Right renal pelvis (tissue), 4 donors: Measurements from ENCODE around the gene FAM131B. TPM values are rescaled to one million over a fixed set of nuclear protein-coding genes. Genes with fewer than 3 reads are reported as not detected.

Experiments
- DNase-seq, 4 donors: peaks; one replicate each; pipeline ENCODE4 v3.0.0-alpha.2; 2013; ENCODE audit warnings: low read depth in 4 of 4, low spot score in 3 of 4, missing footprints in 1 of 4
- polyA plus RNA-seq, 4 donors: library from polyadenylated mRNA; unstranded; fragments of 120-200 nt; gene quantifications; one replicate each; pipeline ENCODE4 v1.2.1, GENCODE V29; 2013; ENCODE audit not compliant: insufficient read length in 4 of 4

FAM131B gene
- polyA plus RNA-seq, 4 donors = 2.1 to 3.0 (median 2.5) TPM

DNA sequence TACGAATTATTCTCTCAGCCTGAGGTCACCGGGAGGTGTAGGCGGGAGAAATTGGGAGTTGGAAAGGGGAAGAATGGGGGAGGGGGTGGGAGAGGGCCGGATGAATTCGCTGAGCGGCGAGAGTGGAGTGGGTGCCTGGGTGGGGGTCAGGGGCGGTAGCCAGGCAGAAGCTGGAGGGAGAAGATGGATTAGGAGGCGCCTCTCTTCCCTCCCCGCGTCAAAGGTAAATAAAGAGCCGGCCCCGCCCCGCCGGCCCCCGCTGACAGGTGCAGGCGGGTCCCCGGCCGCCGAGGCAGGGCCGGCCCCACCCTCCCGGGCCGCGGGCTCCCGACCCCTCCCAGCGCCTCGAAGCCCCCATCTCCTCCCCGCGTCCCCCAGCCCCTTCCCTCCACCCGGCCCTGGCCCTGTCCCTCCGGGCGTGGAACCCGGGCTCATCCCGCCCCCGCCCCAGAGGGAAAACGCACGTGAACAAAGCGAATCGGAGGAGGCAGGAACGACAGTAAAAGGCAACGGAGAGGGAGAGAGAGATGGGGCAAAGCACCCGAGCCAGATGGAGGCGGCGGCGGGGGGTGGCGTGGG, 872 bp downstream of the FAM131B start:
- no peak for DNase-seq

DNA sequence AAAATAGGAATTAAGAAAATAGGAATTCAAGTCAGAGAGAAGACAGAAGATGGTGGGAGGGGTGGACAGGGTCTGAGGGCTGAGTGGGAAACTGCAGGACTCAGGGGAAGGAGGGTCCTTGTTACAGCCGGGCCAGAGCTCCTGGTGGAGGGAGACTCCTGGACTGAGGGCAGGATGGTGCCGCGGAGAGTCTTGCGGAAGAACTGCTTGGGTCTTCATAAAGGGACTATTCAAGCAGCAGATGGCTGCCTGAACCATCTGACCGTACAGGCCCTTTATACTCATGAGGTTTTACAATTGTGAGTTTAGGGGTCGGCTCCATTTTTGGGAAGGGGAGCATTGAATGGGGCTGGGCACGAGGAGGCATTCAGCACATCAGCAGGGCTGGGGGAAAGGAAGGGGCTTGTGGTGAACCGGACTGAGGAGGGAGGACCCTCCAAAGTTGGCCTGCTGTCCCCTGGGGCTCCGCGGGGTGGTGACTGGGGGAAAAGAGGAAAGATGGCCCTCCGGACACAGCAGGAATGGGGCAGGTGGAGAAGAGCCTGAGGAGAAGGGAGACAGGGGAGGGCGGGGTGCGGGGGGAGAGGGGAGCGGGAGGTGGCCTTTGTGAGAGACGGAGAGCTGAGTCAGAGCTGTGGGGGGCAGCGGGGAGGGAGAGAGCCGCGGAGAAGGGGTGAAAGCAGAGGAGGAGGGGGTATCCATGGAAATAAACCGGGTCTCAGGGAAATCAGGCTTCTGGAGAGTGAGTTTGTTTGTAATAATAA, 1.5 kb downstream of the FAM131B start:
- DNase-seq = no peak

DNA sequence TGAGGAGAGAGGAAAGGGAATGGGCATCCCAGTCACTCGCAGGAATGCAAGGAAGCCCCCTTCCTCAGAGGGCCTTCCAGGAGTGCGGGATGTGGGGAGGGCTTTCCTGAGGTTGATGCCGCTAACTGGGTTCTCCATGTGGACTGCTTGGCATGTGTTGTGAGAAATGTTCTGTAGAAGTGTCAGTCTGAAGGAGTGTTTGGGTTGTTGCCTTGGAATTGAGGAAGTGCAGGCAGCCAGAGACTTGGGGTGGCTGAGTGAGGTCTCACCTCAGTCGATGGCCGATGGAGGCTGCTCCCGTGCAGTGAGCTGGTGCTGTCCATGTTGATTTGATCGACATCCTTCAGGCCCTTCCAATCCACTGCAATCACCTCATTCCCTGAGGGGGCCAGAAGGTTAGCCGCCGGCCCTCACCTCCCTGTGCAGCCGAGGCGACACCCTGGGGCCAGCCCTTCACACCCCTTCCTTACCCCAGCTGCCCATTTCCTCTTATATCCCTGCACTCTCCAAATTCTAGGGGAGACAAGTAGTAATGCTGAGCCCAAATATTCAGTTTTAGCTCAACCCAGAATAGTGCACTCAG, 2.7 kb downstream of the FAM131B start:
- DNase-seq = no peak

DNA sequence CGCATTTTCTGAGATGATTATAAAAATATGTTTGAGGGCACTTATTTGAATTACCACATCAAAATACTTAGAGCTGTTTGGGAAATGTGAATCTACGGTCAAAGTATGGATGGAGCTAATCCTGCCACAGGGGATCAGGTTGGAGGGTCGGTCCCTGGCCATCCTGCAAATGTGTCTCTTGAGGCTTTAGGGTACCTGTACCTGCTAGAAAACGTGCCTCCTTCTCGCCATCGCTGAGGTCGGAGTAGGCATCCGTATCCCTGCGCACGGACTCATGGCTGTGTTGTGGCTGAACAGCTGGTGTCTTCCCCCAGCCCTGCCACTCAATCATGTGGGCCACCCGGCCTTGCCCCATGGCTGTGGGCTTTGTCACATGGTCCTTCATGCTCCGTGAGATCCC, 3.9 kb downstream of the FAM131B start:
- DNase-seq = no peak

DNA sequence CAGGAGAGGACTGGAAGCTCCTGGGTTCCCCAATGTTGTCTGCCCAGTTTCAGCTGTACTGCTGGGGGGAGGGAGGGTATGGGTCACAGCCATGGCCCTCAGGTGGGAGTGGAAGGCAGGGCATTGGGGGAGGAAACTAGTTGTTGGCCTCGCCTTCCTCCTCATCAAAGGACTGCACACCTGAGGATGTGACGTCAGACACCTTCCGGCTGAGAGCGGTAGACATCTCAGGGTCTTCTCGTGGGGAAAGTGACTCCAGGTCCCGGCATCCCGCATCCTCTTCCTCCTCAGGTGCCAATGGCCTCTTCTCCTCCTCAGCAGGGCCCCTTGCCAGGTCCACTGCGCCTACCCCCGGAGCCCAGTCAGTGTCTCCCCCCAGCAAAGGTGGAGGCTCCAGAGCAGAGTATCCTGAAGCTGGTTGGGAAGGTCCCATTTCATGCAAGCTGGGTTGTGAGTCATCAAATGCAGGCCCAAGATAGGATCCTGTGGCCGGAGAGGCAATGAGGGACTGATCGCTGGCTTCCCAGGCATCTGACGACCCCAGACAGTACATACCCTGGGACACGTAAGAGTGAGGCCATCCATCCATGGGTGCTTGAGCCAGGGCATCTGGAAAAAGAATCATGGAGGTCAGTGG, 6.0 kb downstream of the FAM131B start:
- DNase-seq = no peak

DNA sequence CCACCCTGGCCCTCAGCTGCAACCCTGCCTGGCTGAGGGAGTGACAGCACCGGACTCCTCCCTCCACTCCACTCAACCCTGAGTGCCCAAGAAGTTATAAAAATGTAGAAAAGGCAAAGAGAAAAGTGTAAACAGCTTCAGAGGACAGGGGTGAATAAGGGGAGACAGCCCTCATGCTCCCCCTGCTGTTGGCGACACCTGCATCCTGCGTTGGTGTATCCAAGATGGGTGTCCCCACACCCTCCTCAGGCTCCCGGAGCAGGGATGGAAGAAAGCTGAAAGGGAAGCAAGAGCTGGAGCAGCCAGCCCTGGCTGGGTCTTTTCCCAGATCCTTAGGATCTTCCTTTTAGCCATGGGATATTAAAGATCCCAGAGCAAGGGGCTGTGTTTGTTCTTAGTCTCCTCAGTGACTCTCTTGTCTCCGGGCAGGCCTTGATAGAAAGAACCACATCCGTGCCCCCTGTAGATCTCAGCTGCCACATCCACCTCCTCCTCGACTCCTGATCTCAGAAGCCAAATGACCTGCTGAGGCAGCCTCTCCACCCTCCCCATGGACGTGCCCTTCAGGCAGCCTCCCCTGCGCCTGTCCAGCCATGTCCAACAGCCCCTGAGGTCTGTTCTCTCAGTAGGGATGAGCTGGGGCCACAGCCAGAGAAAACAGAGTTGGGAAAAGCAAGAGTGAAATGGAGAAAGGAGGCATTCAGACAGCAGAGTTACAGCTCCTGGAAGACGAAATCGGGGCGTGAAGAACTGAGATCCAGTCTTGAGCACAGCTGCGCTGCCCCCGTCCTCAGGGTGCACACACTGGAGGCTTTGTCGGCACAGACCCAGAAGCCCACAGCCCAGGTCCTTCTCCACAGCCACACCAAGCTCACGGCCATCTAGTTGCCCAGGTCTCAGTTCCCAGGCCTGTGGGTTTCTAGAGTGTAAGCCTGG, 6.8 kb downstream of the FAM131B start:
- DNase-seq = no peak

DNA sequence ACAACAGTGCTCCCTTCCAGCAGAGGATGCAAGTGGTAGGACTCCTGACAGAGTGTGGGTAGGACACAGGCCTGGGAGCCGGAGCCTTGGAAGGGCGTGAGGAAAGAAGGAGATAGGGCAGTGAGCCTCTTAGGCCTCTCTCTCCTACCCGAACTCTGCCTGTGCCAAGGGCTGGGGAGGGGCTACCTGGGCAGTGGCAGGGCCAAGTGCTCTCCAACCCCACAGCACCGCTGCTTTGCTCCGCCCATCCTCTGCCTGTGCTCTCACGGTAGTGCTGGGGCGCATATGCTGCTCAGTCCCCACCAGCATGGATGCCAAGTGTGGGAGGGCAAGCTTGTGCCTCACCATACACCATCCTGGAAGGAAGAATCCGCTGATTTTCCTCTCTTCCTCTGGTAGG, 7.5 kb downstream of the FAM131B start:
- no peak for DNase-seq

DNA sequence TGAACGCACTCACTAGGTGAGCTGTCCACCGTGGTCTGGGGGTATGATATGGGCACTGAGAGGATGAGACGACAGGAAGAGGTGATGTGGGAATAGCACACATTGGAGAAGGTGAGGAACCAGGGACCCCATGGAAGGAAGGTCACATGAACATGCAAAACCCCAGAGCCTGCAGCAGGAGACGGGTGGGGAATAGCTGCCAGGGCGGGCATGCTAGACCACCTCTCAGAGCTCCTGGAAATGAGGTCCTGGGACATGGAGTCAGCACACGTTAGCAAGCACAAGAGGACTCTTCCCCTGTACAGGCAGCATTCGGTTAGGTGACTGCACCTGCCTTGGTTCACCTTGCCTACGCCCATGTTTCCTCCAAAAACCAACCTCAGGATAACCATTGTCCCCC, 8.1 kb downstream of the FAM131B start:
- no peak for DNase-seq

DNA sequence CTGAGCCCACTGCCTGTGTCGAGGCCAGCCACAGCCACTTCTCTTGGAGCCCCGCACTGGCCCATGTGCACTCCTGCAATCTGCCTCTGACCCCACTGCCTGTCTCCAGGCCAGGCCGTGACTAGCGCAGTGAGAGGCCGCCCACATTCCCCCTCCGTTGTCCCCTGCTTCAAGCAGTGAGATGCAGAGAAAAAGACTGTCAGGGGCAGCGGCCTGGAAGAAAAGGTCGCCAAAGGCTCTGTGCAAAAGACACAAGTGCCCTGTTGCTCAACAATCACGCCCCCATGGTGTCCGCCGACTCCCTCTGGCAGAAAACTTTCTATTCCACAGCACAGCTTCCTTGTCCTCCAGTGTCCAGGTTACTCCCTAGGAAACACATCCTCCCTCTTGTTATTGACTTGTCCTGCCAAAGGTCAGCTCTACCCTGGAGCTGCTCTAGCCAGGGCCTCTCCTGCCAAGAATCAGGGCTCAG, 9.9 kb downstream of the FAM131B start:
- no peak for DNase-seq

DNA sequence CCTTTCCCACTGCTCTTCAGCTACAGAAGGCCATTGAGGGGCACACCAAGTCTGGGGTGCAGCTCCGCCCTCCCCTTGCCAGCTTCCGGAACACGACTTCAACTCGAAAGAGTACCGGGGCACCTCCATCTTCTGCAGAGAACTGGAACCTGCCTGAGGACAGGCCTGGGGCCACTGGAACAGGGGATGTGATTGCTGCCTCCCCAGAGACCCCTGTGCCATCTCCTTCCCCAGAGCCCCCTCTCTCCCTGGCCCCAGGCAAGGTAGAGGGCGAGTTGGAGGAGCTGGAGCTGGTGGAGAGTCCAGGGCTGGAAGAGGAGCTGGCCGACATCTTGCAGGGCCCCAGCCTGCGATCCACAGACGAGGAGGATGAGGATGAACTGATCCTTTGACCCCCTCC, 10.9 kb downstream of the FAM131B start:
- no peak for DNase-seq

DNA sequence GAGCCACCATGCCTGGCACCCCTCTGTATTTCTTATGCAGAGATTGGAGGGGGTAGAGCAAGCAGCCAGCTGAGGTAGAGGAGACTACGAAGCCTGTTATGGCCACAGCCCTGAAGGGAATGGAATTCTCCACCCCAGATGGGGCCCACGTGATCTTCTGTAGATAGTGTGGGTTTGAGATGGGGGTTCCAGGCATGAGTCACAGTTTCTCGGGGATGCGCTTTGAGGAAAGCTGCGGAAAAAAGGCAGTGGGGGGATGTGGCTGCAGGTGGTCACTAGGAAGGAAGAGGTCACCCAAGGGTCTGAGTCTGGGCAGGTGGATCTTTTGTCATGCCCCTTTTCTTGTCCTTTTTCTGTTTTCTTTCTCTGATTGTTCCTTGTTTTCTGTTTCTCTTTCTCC, 11.5 kb downstream of the FAM131B start:
- DNase-seq = no peak

DNA sequence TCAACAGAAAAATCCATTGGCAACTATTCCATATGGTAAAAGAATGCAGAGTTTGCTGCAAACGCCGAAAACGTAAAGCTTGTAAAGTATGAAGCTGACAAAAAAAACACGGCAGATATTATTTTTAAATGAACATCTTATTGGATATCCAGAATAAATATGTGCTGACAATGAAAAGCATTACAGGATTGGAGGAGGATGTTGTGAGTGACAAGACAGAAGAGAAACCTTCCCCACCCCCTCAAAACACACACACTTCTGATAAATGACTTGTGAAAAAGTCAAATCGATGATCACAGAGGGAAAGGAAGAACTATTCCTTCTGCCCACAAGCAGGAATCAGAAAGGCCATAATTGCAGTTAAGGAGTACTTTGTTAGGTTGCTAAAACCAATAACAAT, 14.6 kb downstream of the FAM131B start:
- DNase-seq = no peak

DNA sequence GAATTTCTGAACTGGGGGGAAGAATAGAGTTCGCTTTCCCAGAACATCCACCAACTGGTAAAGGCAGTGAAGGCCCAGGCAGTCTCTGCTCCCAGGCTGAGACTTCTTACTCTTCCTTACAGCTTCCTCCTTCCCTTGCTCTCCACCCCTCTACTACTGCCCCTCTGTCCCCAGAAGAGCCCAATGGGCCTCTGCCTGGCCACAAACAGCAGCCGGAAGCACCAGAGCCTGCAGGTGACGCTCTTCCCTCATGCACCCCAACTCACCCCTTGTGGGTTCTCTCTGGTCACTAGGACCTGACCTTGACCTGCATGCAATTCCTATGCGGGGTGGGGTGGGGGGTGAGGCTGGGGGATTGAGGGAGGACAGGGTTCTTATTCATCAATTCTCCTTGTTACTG, 16.5 kb downstream of the FAM131B start:
- no peak for DNase-seq

DNA sequence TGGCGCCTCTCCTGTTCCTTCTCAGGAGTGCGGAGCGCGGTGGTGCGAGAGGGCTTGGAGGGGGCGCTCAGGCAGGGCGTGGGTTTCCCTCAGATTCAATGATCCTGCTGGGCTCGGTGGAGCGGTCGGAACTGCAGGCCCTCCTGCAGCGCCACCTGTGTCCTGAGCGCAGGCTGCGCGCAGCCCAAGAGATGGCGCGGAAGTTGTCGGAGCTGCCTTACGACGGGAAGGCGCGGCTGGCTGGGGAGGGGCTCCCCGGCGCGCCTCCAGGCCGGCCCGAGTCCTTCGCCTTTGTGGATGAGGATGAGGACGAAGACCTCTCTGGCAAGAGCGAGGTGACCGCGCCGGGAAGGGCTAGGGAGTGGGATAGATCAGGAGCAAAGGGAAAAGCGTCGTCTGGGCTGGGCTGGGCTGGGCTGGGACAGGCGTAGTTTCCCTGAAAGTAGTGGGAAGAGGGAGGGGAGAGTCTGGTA, 17.0 kb downstream of the FAM131B start:
- peak in 3 of 4 donors; percentile 36 to 54 (median 48) for DNase-seq

DNA sequence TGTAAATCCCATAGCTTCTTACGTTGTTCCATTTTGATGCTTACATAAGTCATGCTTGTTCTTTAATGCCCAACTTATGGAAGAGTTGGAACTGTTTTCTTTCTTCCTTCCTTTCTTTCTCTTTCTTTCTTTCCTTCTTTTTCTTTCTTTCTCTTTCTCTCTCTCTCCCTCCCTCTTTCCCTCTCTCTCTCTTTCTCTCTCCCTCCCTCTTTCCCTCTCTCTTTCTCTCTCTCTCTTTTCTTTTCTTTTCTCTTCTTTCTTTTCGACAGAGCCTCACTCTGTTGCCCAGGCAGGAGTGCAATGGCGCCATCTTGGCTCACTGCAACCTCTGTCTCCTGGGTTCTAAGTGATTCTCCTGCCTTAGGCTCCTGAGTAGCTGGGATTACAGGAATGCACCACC, 18.9 kb downstream of the FAM131B start:
- DNase-seq = no peak

DNA sequence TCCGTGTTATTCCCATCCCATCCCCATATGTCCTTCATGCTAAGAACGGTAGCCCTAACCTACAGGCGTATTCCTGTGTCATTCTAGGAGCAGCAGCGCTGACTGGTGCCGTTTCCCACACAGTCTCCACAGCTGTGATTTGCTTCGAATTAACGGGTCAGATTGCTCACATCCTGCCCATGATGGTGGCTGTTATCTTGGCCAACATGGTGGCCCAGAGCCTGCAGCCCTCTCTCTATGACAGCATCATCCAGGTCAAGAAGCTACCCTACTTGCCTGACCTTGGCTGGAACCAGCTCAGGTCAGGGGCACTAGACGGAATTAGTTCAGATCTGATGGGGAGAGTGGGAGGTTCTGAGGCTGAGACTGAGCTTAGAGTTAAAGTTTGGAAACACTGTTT, 20.7 kb downstream of the FAM131B start:
- no peak for DNase-seq

DNA sequence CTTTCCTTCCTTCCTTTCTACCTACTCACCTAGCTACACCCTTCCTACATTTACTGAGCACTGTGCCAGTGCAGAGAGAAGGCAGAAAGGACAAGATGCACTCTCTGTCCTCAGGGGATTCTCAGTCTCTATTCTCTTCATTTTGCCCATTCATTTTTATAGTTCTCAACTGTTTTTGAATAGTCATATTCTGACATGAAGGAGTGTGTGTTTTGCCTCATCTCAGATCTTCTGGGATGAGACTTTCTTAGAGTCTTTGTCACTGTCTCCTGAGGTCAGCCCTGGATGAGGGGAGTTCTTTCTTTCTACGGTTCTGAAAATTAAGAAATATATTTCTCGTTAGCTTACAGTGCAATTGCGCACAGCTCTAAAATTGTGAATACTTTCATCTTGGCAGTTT, 25.3 kb downstream of the FAM131B start:
- no peak for DNase-seq

DNA sequence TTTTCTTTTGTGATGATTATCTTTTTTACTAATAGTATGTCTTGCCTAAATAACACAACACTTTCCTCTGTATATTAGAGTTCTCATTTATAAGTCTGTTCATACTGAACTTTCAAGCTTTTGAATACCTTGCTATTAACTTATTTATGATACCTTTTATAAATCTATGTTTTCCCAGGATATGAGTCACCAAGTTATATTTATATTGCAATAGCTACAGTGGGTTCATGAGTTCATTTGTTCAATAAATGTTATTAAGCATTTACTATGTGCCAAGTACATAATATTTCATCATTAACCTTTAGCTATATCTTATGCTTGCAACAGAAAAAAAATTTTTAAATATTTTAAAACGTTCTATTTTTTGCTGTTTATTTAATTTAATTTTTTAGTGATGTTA, 28.3 kb downstream of the FAM131B start:
- DNase-seq = no peak

DNA sequence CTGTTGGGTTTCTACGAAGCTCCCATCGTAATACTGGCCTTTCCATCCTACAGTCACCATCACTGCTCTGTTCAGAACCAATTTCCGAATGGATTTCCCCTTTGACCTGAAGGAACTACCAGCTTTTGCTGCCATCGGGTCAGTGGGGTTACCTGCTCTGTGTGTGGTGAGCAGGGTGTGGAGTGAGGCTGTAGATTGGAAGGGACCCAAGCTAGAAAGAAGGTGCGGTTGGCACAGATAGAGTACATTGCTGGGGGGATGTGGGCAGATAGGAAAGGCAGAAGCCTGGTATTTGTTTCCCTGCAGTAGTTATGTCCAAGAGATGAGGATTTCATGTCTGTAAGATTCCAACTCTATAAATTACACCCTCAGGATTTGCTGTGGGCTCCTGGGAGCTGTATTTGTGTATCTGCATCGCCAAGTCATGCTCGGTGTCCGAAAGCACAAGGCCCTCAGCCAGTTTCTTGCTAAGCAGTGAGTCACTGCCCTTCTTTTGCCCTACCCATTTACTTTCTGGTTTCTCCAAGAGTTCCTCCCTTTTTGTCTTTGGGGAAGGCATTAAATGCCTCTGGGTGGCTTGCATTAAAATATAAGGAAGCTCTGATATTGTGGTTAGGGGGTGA, 31.2 kb downstream of the FAM131B start:
- no peak for DNase-seq
